HG02973 (cell line): ENCODE measurements around the gene PLGRKT.
"Not testable (repeated sequence)": the region's sequence is repeated elsewhere in the genome, so short reads cannot be mapped to it uniquely, and the experiment has no call there.

Experiments
- ATAC-seq: cut with Tn5 transposase; IDR thresholded peaks from one replicate; pipeline ENCODE4 v1.9.1; 2021; ENCODE audit warnings: moderate library complexity; ENCODE audit not compliant: unreplicated experiment

PLGRKT gene

GRCh38 chr9:5453004-5453403 lies 15.3 kb upstream of the PLGRKT start:
- no peak for ATAC-seq

GRCh38 chr9:5452286-5452609 lies 14.5 kb upstream of the PLGRKT start:
- no peak for ATAC-seq

- ATAC-seq: peak; percentile 54
Measured at GRCh38 chr9:5450359-5451091, 12.8 kb upstream of the PLGRKT start, which contains the start of gene CD274. CD274 (plus strand) TSS chr9:5450542; CDS start chr9:5456114, 5,572 bp downstream.

- no peak for ATAC-seq
Measured at GRCh38 chr9:5449521-5450358, 12.0 kb upstream of the PLGRKT start.

GRCh38 chr9:5448461-5449435 lies 11.0 kb upstream of the PLGRKT start:
- no peak for ATAC-seq

GRCh38 chr9:5448016-5448415 lies 10.3 kb upstream of the PLGRKT start:
- no peak for ATAC-seq

GRCh38 chr9:5447337-5447736 lies 9.6 kb upstream of the PLGRKT start:
- ATAC-seq: no peak

- ATAC-seq: no peak
Measured at GRCh38 chr9:5446451-5447236, 8.9 kb upstream of the PLGRKT start.

GRCh38 chr9:5445886-5446285 lies 8.2 kb upstream of the PLGRKT start:
- ATAC-seq: no peak

- ATAC-seq: not testable (repeated sequence)
Measured at GRCh38 chr9:5445096-5445495, 7.4 kb upstream of the PLGRKT start.

- no peak for ATAC-seq
Measured at GRCh38 chr9:5443850-5444249, 6.1 kb upstream of the PLGRKT start.

GRCh38 chr9:5442400-5443011 lies 4.8 kb upstream of the PLGRKT start:
- ATAC-seq: no peak

- ATAC-seq: no peak
Measured at GRCh38 chr9:5441043-5441442, 3.3 kb upstream of the PLGRKT start.

- ATAC-seq: no peak
Measured at GRCh38 chr9:5440426-5440825, 2.7 kb upstream of the PLGRKT start.

GRCh38 chr9:5438301-5439162 lies 807 bp upstream of the PLGRKT start:
- peak; percentile 64 for ATAC-seq

GRCh38 chr9:5436441-5436840 lies 1.3 kb downstream of the PLGRKT start:
- ATAC-seq: no peak

GRCh38 chr9:5435912-5436311 lies 1.8 kb downstream of the PLGRKT start:
- ATAC-seq: no peak

GRCh38 chr9:5433841-5434810 lies 3.6 kb downstream of the PLGRKT start:
- ATAC-seq: not testable (repeated sequence)
